Head of caudate nucleus (tissue), 42 donors: ENCODE results near the gene KIF1A.

ENCODE experiments used
- DNase-seq, 42 donors: peaks; one replicate each; pipeline versions ENCODE4 v3.0.0 to v3.0.0-alpha.2; 2020 to 2021; ENCODE audit warnings: mixed read lengths in 7 of 42
- intact Hi-C: fragments of 100-400 bp; cut with DNase I; formaldehyde crosslinking; loops from one replicate; pipeline ENCODE4 v1.15.0; 2022

KIF1A gene

DNA sequence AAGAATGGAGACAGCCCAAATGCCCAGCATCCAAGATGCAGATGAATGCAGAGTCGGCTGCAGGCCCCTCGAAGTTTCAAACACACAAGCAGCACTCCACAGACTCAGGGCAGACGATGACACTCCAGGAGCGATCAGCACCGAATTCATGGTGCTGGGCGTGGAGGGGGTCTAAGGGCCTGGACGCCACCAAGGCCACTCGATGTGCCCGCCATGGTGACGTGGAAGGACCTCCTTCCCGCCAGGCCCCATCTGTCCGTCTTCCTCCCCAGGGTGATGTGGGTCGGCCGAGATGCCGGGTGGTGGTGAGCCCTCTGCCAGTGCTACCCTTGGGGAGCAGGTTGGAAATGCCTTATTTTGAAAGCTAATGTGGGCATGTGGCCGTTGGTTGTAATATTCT is 9.4 kb downstream of the KIF1A start:
- intact Hi-C loops = no loop called here
- peak in 18 of 42 donors; percentile 2 to 38 (median 12) for DNase-seq

DNA sequence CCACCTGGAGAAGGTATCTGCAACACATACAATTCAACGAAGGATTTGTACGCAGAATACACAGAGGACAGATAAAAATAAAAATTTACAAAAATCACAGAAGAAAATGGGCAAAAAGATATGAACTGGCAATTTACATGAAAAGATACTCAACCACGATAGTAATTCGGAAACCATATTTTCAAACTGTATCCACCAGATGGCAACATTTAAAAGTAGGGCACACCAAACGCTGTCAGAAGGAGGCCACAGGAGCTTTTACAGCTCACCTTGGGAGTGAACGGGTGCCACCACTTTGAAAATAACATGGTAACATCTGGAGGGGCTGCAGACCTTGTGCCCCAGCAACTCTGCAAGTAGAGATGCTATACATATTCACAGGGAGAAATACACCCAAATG is 9.8 kb downstream of the KIF1A start:
- intact Hi-C loops = no loop called here
- peak in 16 of 42 donors; percentile 1 to 39 (median 10) for DNase-seq

DNA sequence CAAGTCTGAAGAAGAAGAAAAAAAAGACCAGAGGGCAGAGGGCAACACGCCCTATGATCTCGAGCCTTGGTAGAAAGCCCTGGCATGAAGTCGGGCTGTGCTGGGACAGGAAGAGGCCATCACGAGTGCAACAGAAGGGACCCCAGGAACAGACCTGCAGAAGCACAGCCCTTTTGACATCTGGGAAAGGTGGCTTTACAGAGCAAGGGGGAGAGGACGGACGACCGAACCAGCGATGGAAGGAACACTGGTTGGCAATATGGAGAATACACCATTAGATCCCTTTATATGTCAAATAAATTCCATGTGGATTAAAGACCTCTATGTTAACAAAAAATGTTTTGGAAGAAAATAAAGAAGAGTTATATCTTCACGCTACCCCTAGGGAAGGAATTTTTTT is 10.7 kb downstream of the KIF1A start:
- peak in 15 of 42 donors; percentile 1 to 35 (median 5) for DNase-seq
- intact Hi-C loops = no loop called here

DNA sequence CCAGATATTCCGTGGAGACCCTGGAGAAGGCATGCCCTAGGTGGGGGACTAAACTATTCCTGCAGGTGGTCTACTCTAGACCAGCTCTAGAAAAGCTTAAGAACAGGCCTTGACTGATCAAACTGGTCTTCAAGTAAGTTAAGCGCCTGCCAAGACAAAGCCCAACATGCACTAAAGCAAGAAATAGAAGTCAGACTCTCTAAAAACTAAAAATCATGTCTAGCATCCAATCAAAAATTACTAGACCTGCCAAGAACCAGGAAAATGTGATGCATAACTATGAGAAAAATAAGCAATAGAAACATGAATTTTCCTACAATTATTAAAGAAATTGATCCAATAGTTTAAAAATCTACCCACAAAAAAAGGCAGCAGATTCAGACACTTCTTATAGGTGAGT is 13.6 kb downstream of the KIF1A start:
- DNase-seq = no peak

DNA sequence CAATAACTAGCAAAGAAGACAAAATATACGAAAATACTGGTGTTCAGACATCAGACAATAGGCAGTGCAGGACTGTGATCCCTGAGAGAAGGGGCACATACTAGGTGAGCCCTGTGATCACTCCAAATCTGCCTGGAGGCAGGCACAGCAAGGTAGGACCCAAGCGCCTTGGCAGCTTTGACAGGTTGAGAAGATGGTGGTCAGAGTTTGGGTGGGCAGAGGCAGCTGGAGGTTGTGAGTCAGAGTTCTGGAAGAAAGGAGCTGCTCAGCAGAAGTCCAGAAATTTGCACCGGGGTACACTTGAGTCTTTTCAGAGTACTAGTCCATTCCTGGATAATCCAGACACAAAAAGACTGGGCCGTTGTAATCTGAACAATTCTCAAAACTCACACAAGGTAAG is 14.0 kb downstream of the KIF1A start:
- intact Hi-C loops = no loop called here
- peak in 6 of 42 donors; percentile 1 to 20 (median 6) for DNase-seq

More for the DNA sequence above, 13.6 kb downstream of the KIF1A start:
- intact Hi-C loops = no loop called here

DNA sequence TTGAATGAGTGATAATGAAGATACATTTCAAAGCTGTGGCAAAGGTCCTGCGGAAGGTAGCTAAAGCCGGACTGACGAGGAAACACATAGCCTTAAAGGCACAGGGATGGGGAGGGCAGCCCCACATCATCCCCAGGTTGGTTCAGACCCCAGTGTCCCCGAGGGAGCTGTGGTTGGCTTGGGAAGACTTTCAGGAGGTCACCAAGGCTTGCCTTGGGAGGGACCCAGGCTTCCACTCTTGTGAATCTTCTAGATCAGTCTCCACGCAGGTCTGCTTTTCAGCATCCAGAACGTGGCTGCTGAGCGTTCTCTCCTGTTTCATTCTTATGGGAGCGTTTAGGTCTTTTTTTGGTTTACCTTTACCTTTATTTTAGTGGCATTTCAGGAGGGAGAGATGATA is 16.8 kb downstream of the KIF1A start:
- intact Hi-C loops = no loop called here
- DNase-seq = peak in 11 of 42 donors; percentile 1 to 20 (median 8)

DNA sequence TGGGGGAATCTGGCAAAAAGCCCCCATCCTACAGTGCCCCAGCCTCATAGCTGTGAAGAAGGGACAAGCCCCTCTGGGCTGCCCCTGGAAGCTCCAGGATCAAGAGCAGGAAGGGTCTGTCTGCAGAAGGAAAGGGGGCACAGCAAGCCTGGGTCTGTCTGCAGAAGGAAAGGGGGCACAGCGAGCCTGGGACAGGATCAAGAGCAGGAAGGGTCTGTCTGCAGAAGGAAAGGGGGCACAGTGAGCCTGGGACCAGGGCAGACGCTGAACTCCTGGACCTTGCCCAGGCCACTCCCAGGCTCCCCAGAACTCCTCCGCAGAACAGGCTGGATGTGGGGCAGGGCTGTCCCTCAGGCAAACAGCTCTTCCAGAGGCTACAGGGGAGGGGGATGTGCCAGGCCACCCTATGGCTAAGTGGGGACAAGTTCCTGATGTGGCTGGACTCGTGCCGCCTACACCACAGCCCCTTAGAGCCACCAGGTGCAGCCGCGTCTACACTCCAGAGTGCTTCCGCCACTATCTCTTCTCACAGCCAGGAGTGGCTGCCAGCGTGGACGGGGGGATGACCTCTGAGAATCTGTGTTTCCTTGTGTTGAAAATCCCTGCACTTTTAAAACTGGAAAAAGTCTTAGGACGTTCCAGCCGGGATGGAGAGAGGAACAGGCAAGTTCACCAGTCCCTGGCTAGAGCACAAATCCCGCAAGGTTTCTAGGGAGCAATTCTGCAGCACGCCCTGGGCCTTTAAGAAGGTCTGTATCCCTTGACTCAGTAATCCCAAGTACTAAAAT is 20.8 kb downstream of the KIF1A start:
- intact Hi-C loops = no loop called here
- peak in 19 of 42 donors; percentile 1 to 33 (median 11) for DNase-seq

DNA sequence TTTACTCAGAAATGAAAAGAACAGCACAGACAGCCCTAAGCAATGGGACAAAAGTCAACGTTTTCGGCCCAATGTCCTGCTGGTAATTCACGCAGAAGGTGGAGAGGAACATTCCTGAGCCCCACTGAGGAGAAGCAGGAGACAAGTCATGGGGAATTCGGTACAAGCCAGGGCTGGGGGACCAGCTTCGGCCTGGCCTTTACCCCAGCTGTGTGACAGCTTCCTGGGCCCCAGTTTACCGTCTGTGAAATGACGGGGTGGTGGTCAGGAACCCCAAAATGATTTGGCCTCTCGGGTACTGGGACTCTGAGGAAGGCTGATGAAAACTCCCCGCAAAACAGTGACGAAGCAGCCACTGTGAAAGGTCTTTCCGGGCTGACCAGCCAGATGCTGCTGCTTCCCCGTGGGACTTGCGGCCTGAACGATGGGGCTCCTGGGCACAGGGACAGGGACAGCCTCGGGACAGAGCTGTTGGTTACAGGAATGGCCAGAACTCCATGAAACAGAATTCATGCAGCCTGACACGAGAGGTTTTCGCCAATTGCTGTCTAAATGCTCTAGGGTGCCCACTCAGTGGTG is 21.6 kb downstream of the KIF1A start:
- peak in 18 of 42 donors; percentile 1 to 35 (median 12) for DNase-seq
- intact Hi-C loops = no loop called here

DNA sequence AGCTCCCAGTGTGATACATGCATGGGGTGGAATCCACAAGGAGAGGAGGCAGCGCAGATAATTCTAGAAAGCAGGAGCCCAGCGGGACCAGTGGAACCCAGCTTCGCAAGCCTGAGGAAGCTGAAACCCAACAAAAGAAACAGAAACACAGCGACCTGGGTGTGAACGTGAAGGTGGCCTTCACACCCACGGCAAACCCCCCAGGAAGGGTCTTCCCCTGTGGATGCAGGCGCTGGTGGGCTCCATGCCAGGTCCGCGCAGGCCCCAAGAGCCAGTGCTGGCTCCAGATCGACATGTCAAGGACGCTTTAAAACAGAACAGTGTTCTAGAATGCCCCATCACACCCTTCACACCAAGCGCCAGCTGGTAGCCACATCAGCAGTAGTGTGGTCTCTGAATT is 22.1 kb downstream of the KIF1A start:
- intact Hi-C loops = no loop called here
- DNase-seq = peak in 14 of 42 donors; percentile 2 to 34 (median 12)

DNA sequence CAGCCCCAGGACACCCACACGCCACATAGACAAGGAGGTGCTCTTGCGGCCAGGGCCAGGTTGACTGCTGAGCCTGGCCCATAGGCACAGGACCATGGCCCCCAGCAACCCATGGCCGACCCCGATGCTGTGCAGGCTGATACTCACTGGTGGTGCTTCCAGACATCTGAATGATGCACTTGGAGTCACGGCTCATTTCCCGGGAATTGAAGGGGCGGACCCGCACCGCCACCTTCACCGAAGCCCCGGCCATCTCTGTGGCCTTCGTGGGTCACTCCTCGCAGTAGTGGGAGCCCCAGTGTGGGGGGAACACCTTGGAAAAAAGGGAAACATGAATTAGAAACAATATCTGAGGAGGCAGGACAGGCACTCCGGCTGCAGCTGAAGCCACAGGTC is 22.5 kb downstream of the KIF1A start:
- intact Hi-C loops = no loop called here
- peak in 10 of 42 donors; percentile 1 to 31 (median 12) for DNase-seq

DNA sequence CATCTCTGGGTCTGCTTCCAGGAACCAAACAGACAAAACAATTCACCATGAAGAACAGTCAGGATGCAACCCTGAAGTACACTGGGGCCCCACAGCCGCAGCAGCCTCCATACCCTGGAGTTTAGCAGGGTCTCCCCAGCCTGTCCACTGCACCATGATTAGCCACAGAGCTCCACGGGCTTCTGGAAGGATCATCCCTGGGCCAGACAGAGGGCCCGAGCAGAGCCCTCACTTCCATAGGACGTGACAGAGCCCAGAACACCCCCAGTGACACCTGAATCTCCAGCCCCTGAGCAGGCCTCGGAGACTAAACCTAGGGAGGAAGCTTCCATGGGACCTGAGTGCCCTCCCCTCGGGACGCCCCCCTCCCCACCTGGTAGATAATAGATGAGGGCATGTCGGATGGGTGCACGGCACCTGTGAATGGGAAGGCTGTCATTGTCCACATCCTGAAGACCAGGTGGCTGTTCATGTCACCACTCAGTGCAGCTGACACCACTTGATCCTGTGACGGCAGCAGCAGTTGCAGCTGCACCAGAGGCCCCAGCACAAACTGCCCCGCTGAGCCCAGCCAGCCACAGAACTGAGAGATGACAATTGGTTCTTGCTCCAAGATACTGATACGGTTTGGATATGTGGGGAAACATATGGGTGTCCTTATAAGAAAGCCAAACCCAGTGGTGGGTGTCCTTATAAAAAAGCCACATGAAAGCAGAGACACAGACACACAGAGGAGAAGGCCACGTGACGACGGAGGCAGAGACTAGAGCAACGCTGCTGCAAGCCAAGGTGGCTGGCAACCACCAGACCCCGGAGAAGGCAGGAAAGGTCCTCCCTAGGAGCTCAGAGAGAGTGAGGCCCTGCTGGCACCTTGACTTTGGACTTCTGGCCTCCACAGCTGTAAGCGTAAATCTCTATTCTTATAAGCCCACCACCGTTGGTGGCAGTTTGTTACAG is 23.2 kb downstream of the KIF1A start:
- intact Hi-C loops = no loop called here
- DNase-seq = peak in 13 of 42 donors; percentile 2 to 62 (median 14)

DNA sequence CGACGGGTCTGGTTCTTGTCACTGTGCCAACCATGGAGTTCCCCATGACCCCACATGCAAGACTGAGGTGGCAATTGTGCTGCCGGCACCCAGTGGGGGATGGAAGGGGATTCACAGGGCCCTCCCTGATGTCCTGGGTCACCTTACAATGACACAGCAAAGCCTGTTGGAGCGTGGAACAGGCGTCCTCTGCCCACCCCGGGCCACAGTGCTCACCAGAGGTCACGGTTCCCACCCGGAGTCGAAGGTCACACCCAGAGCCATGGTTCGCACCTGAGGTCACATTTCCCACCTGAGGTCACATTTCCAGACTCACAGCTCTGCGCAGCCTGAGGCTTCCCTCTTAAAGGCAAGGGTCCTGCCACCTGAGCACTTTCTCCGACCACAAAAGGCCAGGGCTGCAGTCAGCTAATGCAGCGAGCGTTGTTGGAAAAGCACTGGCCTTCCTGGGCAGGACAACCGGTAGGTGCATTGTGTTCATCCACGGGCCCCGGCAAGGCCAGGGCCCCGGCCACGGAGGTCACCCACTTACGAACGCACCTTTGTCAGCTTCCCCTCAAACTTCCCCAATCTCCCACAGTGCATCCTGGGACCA is 24.0 kb downstream of the KIF1A start:
- DNase-seq = peak in 6 of 42 donors; percentile 3 to 18 (median 7)

DNA sequence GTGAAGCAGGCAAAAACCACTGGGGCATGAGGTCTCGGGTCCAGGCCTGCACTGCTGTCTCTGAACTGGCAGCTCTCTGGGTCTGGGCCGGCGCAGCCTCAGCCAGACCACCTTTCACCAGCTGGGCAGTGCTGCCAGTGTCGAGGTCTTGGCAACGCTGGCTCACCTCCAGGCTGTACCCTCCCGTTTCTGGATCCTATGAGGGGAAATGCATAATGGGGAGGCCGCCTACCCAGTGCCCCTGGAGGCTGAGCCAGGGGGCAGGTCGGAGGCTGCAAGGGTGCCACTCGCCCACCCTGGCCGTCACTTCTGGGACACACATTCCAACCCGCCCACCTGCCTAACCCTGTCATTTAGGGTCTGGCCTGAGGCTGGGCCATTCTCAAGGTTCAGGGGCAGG is 24.6 kb downstream of the KIF1A start:
- peak in 9 of 42 donors; percentile 3 to 42 (median 17) for DNase-seq
- intact Hi-C loops = no loop called here

More for the DNA sequence above, 24.0 kb downstream of the KIF1A start:
- intact Hi-C loops = no loop called here

DNA sequence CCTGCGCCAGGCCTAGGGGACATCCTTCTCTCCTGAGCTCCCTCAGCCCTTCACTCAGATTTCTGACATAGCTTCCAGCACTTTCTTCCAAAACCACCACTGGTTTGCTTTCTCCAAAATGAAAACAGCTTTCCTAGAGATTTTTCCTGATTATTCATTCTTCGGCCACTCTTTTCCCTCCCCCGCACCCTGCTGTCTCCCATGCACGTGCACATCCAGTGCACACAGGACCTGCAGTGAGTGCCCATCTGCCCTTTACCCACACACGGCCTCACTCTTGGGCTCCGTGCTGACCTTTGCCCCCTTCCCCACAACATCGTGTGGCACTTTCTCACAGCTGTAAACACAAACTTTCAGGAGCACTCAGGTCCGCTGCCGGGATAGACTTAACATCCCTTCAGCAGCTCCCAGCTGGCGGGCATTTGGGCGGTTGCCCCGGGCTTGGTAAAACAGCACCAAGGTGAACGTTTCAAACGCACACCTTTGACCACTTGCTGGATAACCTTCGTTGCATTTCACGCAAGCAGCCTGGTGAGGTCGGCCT is 25.8 kb downstream of the KIF1A start:
- intact Hi-C loops = no loop called here
- peak in 5 of 42 donors; percentile 3 to 26 (median 8) for DNase-seq

DNA sequence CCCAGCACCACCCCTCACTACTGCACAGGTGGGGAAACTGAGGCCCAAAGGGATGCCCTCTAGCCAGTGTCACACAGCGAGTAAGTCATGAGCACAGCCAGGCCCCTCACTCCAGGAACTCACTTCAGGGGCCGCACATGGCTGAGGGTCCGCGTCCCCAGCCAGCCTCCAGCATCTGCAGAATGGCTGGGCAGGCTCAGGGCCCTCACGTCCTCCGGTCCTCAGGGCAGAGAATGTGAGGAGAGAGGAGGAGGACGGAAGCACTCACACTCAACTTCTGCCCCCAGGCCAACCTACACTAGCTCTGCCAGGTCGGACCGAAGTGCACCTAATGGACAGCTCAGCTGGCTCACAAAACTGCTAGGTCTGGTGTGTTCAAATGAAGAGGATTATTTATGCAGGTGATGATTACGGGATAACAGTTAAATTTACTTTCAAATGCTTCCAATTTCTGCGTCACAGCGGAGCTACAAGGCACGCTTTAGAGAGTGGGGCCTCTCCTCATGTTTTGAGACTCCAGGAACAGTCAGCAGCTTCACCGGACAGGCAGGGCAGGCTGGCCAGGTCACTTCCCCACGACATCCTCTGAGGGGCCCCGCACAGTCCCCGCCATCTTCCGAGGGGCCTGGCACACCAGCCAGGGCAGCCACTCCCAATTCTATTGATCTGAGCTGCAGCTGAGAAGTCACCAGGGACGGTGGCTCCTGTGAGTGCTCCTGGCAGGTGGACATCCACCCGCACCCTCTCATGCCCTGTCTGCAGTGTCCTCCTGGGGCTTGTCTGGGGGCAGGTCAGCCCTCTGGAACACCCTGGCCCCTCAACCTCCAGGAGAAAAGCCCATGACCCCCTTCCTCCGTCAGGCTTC is 26.5 kb downstream of the KIF1A start:
- DNase-seq = peak in 3 of 42 donors; percentile 2 to 19 (median 3)

DNA sequence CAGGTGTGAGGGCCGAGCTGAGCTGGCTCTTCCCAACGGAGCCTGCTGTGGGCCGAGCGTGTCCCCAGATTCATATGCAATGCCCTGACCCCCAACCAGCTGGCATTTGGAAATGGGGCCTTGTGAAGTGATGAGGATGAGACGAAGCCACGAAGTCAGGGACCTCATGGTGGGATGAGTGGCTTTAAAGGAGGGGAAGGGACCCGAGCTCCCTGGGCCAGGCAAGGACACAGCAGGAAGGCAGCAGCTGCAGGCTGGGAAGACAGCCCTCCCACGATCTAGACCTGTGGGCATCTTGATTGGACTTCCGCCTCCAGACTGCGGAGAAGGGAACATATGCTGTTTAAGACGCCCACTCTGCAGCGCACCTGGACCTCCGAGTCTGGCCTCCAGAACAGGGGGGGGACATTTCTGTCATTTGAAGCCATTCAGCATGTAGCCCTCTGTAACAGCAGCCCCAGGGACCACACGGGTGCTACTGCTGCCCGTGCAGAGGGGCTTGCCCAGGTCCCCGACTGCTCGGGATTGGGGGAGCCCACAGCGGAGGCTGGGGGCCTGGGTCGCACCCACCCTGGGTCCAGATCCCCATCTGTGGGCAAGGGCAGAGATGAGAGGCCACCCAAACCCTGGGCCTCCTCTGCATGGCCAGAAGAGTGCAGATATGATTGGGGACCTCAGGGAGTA is 27.2 kb downstream of the KIF1A start:
- peak in 2 of 42 donors; percentile 2 to 4 for DNase-seq
- intact Hi-C loops = no loop called here

More for the DNA sequence above, 26.5 kb downstream of the KIF1A start:
- intact Hi-C loops = no loop called here
